GM12892 (cell line): ENCODE data around the gene GDF15.

Experiments used
- DNase-seq: peaks from one replicate; pipeline ENCODE4 v3.0.0; 2011; ENCODE audit not compliant: insufficient read length
- FAIRE-seq: peaks from 2 replicates; lab custom pipeline; 2011; peaks lifted over from hg19 to GRCh38; lab: Jason Lieb, UNC
- POLR2A ChIP-seq: IDR thresholded peaks from 2 replicates; pipeline ENCODE4 v1.6.1; 2011; ENCODE audit warnings: low read depth, low read length, control low read depth
- POLR2AphosphoS5 ChIP-seq: IDR thresholded peaks from 2 replicates; pipeline ENCODE4 v1.6.1; 2011; ENCODE audit warnings: low read depth, low read length, control low read depth
- TAF1 ChIP-seq: IDR thresholded peaks from 2 replicates; pipeline ENCODE4 v1.6.1; 2011; ENCODE audit warnings: low read depth, mild to moderate bottlenecking, control low read depth, low read length, borderline replicate concordance

GDF15 gene

GRCh38 chr19:18418029-18418482 lies 32.1 kb downstream of the GDF15 start:
- peak; percentile 57 for FAIRE-seq
- no peak for DNase-seq
- TF ChIP-seq TAF1 = no peak
- TF ChIP-seq POLR2AphosphoS5 = no peak
- TF ChIP-seq POLR2A = no peak

DNA sequence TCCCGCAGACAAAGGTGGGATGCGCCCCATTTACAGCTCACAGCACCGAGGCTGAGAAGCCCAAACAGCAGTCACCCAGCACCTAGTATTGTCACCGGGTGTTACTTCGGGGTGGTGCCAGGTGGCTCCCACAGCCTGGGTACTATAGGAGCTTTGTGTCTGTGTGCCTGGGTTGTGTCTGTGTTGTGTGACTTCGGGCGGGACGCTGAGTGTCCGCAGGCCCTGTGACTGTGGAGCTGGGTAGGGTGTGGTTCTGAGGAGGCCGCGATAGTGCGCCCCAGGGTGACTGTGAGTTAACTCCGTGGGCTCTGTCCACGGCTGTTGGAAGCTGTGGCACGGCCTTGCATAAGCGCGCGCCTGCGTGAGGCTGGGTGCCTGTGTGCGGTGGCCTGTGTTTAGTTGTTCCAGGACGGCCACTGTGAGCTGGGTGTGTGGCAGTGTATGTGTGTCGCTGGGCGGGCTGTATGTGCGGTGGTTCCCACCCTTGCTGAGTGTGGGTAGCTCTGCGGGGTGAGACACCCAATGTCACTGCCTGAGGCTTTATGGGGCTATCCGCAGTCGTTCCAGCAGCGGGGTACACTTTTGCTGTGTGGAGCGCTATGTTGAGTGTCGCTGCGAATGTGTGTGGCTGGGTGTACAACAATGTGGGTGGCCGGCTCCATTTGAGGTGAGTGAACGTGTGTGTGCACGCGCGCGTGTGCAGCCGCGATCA lies 32.7 kb downstream of the GDF15 start:
- FAIRE-seq (no peak), DNase-seq (no peak)
- TF ChIP-seq POLR2A (no peak), POLR2AphosphoS5 (no peak), TAF1 (no peak)

GRCh38 chr19:18419195-18419698 lies 33.3 kb downstream of the GDF15 start, which contains the start of gene SSBP4:
TSS of gene SSBP4 (plus strand) at chr19:18419398. CDS start at chr19:18419649, 251 bp downstream.
- FAIRE-seq (peak; percentile 92), DNase-seq (peak; percentile 92)
- TF ChIP-seq POLR2AphosphoS5 (no peak), POLR2A (peak; percentile 9; the same call in 1 of the 2 replicates)

GRCh38 chr19:18419699-18420460 lies 33.9 kb downstream of the GDF15 start:
- peak; percentile 36 for FAIRE-seq
- no peak for DNase-seq
- TF ChIP-seq POLR2AphosphoS5 (no peak; the same call in 1 of the 2 replicates), POLR2A (peak; percentile 35; the same call in 1 of the 2 replicates)

DNA sequence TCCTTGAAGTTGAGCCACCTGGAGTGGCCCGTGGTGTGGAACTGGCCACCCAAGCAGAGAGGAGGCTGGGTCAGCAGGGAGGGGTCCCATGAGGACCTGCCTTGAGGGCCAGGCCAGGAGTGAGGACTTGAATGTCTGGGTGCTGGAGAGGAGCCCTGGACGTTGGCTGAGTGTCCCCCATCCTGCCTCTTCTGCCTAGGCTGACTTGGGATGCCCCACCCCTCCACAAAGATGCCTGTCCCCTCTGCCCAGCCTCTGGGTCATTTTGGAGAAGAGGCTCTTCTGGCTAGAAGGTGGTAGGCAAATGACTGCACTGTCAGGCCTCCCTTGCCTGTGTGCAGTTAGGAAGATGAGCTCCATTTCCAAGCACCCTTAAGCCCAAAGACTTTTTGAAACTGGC lies 35.0 kb downstream of the GDF15 start:
- DNase-seq (no peak), FAIRE-seq (no peak)
- TF ChIP-seq POLR2AphosphoS5 (no peak), TAF1 (no peak), POLR2A (no peak)

- FAIRE-seq = no peak
- DNase-seq = no peak
- TF ChIP-seq POLR2AphosphoS5 (no peak), POLR2A (no peak), TAF1 (no peak)
Measured at GRCh38 chr19:18421371-18421959, 35.5 kb downstream of the GDF15 start.

DNA sequence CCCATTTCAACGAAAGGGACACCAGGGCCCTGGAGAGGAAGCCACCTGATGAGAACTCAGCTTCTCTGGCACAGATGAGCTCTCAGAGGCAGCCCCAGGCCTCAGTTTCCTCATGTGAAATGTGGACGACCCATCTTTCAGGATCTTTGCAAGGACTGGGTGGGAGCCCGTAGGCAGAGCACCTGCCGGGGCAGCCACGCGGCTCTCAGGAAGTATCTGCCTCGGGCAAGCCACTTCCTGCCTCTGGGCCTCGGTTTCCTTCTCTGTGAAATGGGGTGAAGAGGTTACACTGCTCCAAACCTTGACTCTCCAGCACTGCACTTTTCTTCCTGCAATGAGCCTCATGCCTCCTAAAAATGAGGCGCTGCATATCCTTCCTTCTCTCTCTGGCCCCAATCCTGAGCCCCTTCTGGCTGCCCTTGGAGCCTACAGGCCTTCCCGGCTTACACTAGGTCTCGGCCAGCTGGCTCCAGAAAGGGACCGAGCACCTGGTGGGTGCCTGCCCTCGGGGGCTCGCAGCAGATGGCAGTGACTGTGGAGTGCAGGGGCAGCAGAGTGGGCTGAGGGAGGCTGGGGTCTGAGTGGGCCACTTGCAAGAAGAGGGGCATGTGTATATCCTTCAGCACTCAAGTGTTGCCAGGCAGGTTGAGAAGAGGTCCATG lies 36.7 kb downstream of the GDF15 start:
- no peak for DNase-seq
- TF ChIP-seq POLR2A (no peak; the same call in 1 of the 2 replicates), POLR2AphosphoS5 (no peak), TAF1 (no peak)
- no peak for FAIRE-seq

- FAIRE-seq = no peak
- TF ChIP-seq POLR2AphosphoS5 (no peak), POLR2A (no peak), TAF1 (no peak)
- DNase-seq = no peak
Measured at GRCh38 chr19:18423258-18424020, 37.5 kb downstream of the GDF15 start.

DNA sequence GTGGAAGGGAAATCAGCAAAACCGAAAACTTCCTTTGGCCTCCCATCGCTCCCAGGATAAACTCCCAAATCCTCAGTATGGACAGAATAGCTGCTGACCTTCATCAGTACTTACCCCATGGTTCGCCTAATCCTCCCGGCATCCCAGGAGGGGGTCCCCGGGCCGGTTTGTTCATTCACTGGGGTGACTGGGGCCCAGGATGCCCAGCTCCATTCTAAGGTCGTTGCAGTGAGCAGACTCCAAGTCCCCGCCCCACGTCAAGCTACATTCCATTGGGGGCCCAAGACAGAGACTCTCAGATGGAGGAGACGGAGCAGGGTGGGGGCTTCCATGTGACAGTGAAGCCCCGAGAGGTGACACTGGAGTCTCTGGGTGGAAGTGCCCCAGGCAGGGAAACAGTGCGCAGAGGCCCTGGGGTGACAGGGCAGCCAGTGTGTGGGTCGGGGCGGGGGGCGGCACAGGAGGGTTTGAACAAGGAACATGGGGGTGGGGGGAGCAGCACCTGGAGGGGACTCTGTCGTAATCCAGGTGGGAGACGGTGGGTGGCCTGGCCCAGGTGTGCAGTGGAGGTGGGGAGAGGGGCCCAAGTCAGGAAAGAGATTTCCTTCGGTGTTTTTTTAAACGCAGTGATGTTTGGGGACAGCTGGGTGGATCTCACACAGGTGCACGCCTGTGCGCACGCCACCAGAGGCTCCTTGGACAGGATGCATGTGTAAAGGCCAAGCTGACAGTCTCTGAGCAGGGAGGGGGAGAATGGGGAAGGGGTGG lies 38.3 kb downstream of the GDF15 start:
- FAIRE-seq (no peak), DNase-seq (no peak)
- TF ChIP-seq POLR2AphosphoS5 (no peak), POLR2A (no peak), TAF1 (no peak)
